OCI-LY7 (cell line): ENCODE measurements around the gene UCK1.

Experiments
- EZH2phosphoT487 ChIP-seq: fragments of 200-600 bp; sonication (generic); IDR thresholded peaks from 2 replicates; pipeline ENCODE4 v1.6.1; 2018; ENCODE audit warnings: low read depth, borderline replicate concordance, mild to moderate bottlenecking, mixed run types, antibody characterized with exemption, low read length, moderate library complexity, mixed read lengths
- TF ChIP-seq, protein P1 (sequence below): fragments of 200-600 bp; sonication (generic); conservative IDR thresholded peaks from 2 replicates; pipeline ENCODE4 v1.5.1; 2014; ENCODE audit warnings: mild to moderate bottlenecking, antibody characterized with exemption, low read length, moderate library complexity, mixed read lengths

DNA sequence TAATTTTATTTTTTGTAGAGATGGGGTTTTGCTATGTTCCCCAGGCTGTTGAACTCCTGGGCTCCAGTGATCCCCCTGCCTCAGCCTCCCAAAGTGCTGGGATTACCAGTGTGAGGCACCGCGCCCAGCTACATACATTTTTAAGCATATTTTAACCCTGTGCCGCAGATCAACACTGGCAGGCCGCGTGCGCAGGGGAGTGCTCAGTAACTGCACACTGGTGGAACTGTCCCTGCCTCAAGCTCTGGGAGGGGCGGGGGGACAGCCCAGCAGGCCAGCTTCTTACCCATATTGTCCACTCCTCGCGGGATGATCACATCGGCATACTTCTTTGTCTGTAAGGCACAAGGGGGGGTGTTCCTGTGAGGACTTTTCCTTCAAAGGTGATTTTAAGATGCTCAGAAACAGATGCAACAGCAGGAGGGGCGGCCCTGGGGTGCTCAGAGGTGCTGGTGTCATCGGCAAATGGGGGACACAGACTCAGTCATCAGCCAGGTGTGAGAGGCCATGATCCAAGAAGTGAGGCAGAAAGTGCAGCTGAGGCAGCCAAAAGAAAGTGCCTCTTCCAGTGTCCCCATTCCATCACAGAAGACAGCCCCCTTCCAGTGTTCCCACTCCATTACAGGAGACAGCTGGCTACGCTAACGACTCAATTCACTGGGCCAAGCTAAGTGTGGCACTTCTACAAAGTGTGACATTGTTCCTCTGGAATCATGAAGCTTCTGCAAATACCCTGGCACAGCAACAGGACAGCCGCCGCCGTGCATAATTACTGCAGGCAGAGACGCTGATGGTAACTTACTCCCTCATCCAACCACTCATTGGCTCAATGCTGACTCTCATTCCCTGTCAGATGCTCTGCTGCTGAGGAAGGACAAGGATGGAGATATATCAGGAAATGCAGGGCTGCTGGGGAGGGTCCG lies 5.2 kb downstream of the UCK1 start:
- TF ChIP-seq, protein P1, sequence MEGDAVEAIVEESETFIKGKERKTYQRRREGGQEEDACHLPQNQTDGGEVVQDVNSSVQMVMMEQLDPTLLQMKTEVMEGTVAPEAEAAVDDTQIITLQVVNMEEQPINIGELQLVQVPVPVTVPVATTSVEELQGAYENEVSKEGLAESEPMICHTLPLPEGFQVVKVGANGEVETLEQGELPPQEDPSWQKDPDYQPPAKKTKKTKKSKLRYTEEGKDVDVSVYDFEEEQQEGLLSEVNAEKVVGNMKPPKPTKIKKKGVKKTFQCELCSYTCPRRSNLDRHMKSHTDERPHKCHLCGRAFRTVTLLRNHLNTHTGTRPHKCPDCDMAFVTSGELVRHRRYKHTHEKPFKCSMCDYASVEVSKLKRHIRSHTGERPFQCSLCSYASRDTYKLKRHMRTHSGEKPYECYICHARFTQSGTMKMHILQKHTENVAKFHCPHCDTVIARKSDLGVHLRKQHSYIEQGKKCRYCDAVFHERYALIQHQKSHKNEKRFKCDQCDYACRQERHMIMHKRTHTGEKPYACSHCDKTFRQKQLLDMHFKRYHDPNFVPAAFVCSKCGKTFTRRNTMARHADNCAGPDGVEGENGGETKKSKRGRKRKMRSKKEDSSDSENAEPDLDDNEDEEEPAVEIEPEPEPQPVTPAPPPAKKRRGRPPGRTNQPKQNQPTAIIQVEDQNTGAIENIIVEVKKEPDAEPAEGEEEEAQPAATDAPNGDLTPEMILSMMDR, result no peak
- TF ChIP-seq EZH2phosphoT487, result no peak
